GM23248 (cell line): ENCODE results near the gene AKAP11.

Experiments
- EZH2 ChIP-seq: fragments of 200-600 bp; sonication (generic); IDR thresholded peaks from 2 replicates; pipeline ENCODE4 v1.6.1; 2018; ENCODE audit warnings: antibody characterized with exemption, mild to moderate bottlenecking; ENCODE audit not compliant: insufficient read depth, poor library complexity, severe bottlenecking
- EZH2phosphoT487 ChIP-seq: fragments of 200-600 bp; sonication (generic); IDR thresholded peaks from 2 replicates; pipeline ENCODE4 v1.6.1; 2018; ENCODE audit warnings: antibody characterized with exemption, moderate library complexity, mild to moderate bottlenecking, low read depth; ENCODE audit not compliant: insufficient read depth

- TF ChIP-seq EZH2phosphoT487: no peak
- TF ChIP-seq EZH2: no peak
Observed at GRCh38 chr13:42272115-42272803, at the start of gene AKAP11.
